OCI-LY3 (cell line): ENCODE data around the gene PRKAR1B.

Experiments used
- H2AFZ ChIP-seq: fragments of 200-600, 300-600 bp; shearing (Covaris generic); 2 replicates; pipeline ENCODE4 v1.6.0; 2014; ENCODE audit warnings: antibody characterized with exemption, low read depth, low read length
- H3K27ac ChIP-seq: fragments of 200-600, 300-600 bp; sonication (generic); 2 replicates; pipeline ENCODE4 v1.5.1; 2014; ENCODE audit warnings: mild to moderate bottlenecking, low read length, moderate library complexity, mixed read lengths
- H3K27me3 ChIP-seq: fragments of 200-600, 300-600 bp; sonication (generic); 2 replicates; pipeline ENCODE4 v1.6.1; 2014; ENCODE audit warnings: low read depth, low read length, mixed read lengths
- H3K36me3 ChIP-seq: fragments of 200-600, 300-600 bp; sonication (generic); replicated peaks from 2 replicates; pipeline ENCODE3; 2014; ENCODE audit warnings: low read depth, low read length, mixed read lengths
- H3K4me1 ChIP-seq: fragments of 300-600, 200-600 bp; sonication (generic); 2 replicates; pipeline ENCODE4 v1.6.1; 2014; ENCODE audit warnings: low read length, mixed read lengths
- H3K4me2 ChIP-seq: fragments of 200-600, 300-600 bp; sonication (generic); 2 replicates; pipeline ENCODE4 v1.6.1; 2014; ENCODE audit warnings: low read length, mixed read lengths
- H3K4me3 ChIP-seq: fragments of 300-600, 200-600 bp; sonication (generic); 2 replicates; pipeline ENCODE4 v1.5.1; 2014; ENCODE audit warnings: antibody characterized with exemption, mild to moderate bottlenecking, low read length, moderate library complexity
- H3K79me2 ChIP-seq: fragments of 300-600, 200-600 bp; shearing (Covaris generic); 2 replicates; pipeline ENCODE4 v1.6.1; 2014; ENCODE audit warnings: mild to moderate bottlenecking, low read length, mixed read lengths
- H3K9ac ChIP-seq: fragments of 300-600, 200-600 bp; shearing (Covaris generic); 2 replicates; pipeline ENCODE4 v1.6.0; 2014; ENCODE audit warnings: mild to moderate bottlenecking, low read length, moderate library complexity
- H3K9me3 ChIP-seq: fragments of 200-600, 300-600 bp; shearing (Covaris generic); 2 replicates; pipeline ENCODE4 v1.6.1; 2014; ENCODE audit warnings: low read length, mixed read lengths; ENCODE audit not compliant: insufficient read depth
- H4K20me1 ChIP-seq: fragments of 200-600, 300-600 bp; sonication (generic); 2 replicates; pipeline ENCODE4 v1.6.1; 2016; ENCODE audit warnings: low read length, mixed read lengths; ENCODE audit not compliant: insufficient read depth
- CTCF ChIP-seq: fragments of 200-600, 300-600 bp; sonication (generic); IDR thresholded peaks from 2 replicates; pipeline ENCODE4 v1.5.1; 2014; ENCODE audit warnings: antibody characterized with exemption, low read length, low read depth
- EZH2phosphoT487 ChIP-seq: fragments of 200-600 bp; shearing (Covaris generic); IDR thresholded peaks from 2 replicates; pipeline ENCODE4 v1.6.1; 2018; ENCODE audit warnings: antibody characterized with exemption, mixed run types, low read depth

PRKAR1B gene

GRCh38 chr7:701086-701671 lies 25.9 kb downstream of the PRKAR1B start:
- H3K4me2 ChIP-seq, result no peak overlapping the region
- no peak overlapping the region for H3K27ac ChIP-seq
- H3K9me3 ChIP-seq, result 0 out of 2 replicates have a peak, but pooled peaks cover 4% of the 10 kb centered on the region
- H3K79me2 ChIP-seq, result no peaks in the 10 kb centered on the region
- H3K9ac ChIP-seq, result no peak overlapping the region
- H3K4me3 ChIP-seq, result no peak overlapping the region
- no peaks in the 10 kb centered on the region for H3K27me3 ChIP-seq
- H3K4me1 ChIP-seq, result no peaks in the 10 kb centered on the region
- TF ChIP-seq CTCF, result no peak
- TF ChIP-seq EZH2phosphoT487, result no peak
- H4K20me1 ChIP-seq, result no peaks in the 10 kb centered on the region
- H2AFZ ChIP-seq, result no peak overlapping the region
- peaks cover 7% of the 10 kb centered on the region for H3K36me3 ChIP-seq

GRCh38 chr7:699476-700170 lies 27.5 kb downstream of the PRKAR1B start:
- Histone ChIP-seq H4K20me1 (no peaks in the 10 kb centered on the region), H3K9me3 (0 out of 2 replicates have a peak, but pooled peaks cover 4% of the 10 kb centered on the region), H3K9ac (no peak overlapping the region), H3K79me2 (no peaks in the 10 kb centered on the region), H3K27ac (no peak overlapping the region), H3K4me1 (no peaks in the 10 kb centered on the region), H3K4me3 (no peak overlapping the region), H3K27me3 (no peaks in the 10 kb centered on the region), H3K4me2 (no peak overlapping the region), H2AFZ (no peak overlapping the region), H3K36me3 (peaks cover 7% of the 10 kb centered on the region)
- no peak for TF ChIP-seq CTCF
- TF ChIP-seq EZH2phosphoT487, result no peak

GRCh38 chr7:698515-699475 lies 28.3 kb downstream of the PRKAR1B start:
- Histone ChIP-seq H4K20me1 (no peaks in the 10 kb centered on the region), H2AFZ (no peak overlapping the region), H3K9me3 (0 out of 2 replicates have a peak, but pooled peaks cover 4% of the 10 kb centered on the region), H3K9ac (no peak overlapping the region), H3K4me3 (no peak overlapping the region), H3K27ac (no peak overlapping the region), H3K4me1 (no peaks in the 10 kb centered on the region), H3K79me2 (no peaks in the 10 kb centered on the region), H3K27me3 (no peaks in the 10 kb centered on the region), H3K36me3 (peaks cover 6% of the 10 kb centered on the region), H3K4me2 (no peak overlapping the region)
- TF ChIP-seq EZH2phosphoT487 (no peak), CTCF (no peak)
